HG02870 (cell line): ENCODE results near the gene CUBN.

Source experiments
- ATAC-seq: cut with Tn5 transposase; IDR thresholded peaks from one replicate; pipeline ENCODE4 v1.9.1; 2021; ENCODE audit warnings: mild to moderate bottlenecking, moderate library complexity; ENCODE audit not compliant: unreplicated experiment

CUBN gene

GRCh38 chr10:17129741-17130140 is at the start of gene CUBN:
Gene CUBN (minus strand): TSS chr10:17129811. CDS start chr10:17129765, 46 bp downstream.
- ATAC-seq = no peak

- no peak for ATAC-seq
These were observed 49.4 kb upstream of the CUBN start for GRCh38 chr10:17179002-17179401.

GRCh38 chr10:17178006-17178405 is 48.4 kb upstream of the CUBN start:
- no peak for ATAC-seq

GRCh38 chr10:17177014-17177413 is 47.4 kb upstream of the CUBN start:
- no peak for ATAC-seq

- no peak for ATAC-seq
These were observed 46.5 kb upstream of the CUBN start for GRCh38 chr10:17176091-17176490.

GRCh38 chr10:17175551-17175950 is 45.9 kb upstream of the CUBN start:
- no peak for ATAC-seq

- no peak for ATAC-seq
These were observed 45.0 kb upstream of the CUBN start for GRCh38 chr10:17174626-17175025.

GRCh38 chr10:17171141-17171641 is 41.6 kb upstream of the CUBN start:
- no peak for ATAC-seq

- no peak for ATAC-seq
These were observed 40.2 kb upstream of the CUBN start for GRCh38 chr10:17169803-17170202.

GRCh38 chr10:17166699-17167098 is 37.1 kb upstream of the CUBN start:
- no peak for ATAC-seq

GRCh38 chr10:17162828-17163227 is 33.2 kb upstream of the CUBN start:
- no peak for ATAC-seq

GRCh38 chr10:17161775-17162174 is 32.2 kb upstream of the CUBN start:
- ATAC-seq = no peak

GRCh38 chr10:17157024-17157423 is 27.4 kb upstream of the CUBN start:
- no peak for ATAC-seq

- ATAC-seq = no peak
These were observed 26.2 kb upstream of the CUBN start for GRCh38 chr10:17155826-17156225.

- no peak for ATAC-seq
These were observed 24.5 kb upstream of the CUBN start for GRCh38 chr10:17154116-17154515.

GRCh38 chr10:17153321-17153720 is 23.7 kb upstream of the CUBN start:
- no peak for ATAC-seq

- ATAC-seq = no peak
These were observed 22.1 kb upstream of the CUBN start for GRCh38 chr10:17151716-17152115.

- no peak for ATAC-seq
These were observed 18.4 kb upstream of the CUBN start for GRCh38 chr10:17147884-17148489.

GRCh38 chr10:17146892-17147291 is 17.3 kb upstream of the CUBN start:
- ATAC-seq = no peak

- no peak for ATAC-seq
These were observed 15.6 kb upstream of the CUBN start for GRCh38 chr10:17145239-17145638.

- no peak for ATAC-seq
These were observed 15.1 kb upstream of the CUBN start for GRCh38 chr10:17144757-17145156.

- ATAC-seq = no peak
These were observed 14.4 kb upstream of the CUBN start for GRCh38 chr10:17144032-17144431.

GRCh38 chr10:17143055-17143690 is 13.6 kb upstream of the CUBN start:
- ATAC-seq = no peak
